Central memory CD4-positive, alpha-beta T cell (primary cell): ENCODE data around the gene ASB15.
"Not testable (repeated sequence)": the region's sequence is repeated elsewhere in the genome, so short reads cannot be mapped to it uniquely, and the experiment has no call there.

Source experiments
- DNase-seq: peaks from one replicate; pipeline ENCODE4 v3.0.0; 2022

Gene ASB15

GRCh38 chr7:123599766-123600165, 1.9 kb upstream of the ASB15 start:
- DNase-seq, result no peak

GRCh38 chr7:123600876-123601275, 745 bp upstream of the ASB15 start:
- no peak for DNase-seq

GRCh38 chr7:123602648-123603047, 1.0 kb downstream of the ASB15 start:
- no peak for DNase-seq

- no peak for DNase-seq
These were observed 3.1 kb downstream of the ASB15 start for GRCh38 chr7:123604739-123605138.

GRCh38 chr7:123607423-123607975, 5.9 kb downstream of the ASB15 start:
- no peak for DNase-seq

- no peak for DNase-seq
These were observed 7.6 kb downstream of the ASB15 start for GRCh38 chr7:123608991-123609882.

- DNase-seq, result no peak
These were observed 8.2 kb downstream of the ASB15 start for GRCh38 chr7:123609883-123610239.

GRCh38 chr7:123612024-123612423, 10.4 kb downstream of the ASB15 start:
- no peak for DNase-seq

GRCh38 chr7:123615344-123615743, 13.7 kb downstream of the ASB15 start:
- no peak for DNase-seq

GRCh38 chr7:123616223-123616622, 14.6 kb downstream of the ASB15 start:
- no peak for DNase-seq

GRCh38 chr7:123621707-123622106, 20.1 kb downstream of the ASB15 start:
- no peak for DNase-seq

GRCh38 chr7:123622660-123623386, 21.2 kb downstream of the ASB15 start:
- DNase-seq, result no peak

- peak; percentile 24 for DNase-seq
These were observed 23.0 kb downstream of the ASB15 start for GRCh38 chr7:123624527-123625183.

GRCh38 chr7:123625254-123625653, 23.6 kb downstream of the ASB15 start:
- no peak for DNase-seq

GRCh38 chr7:123627851-123628250, 26.2 kb downstream of the ASB15 start:
- DNase-seq, result no peak

- no peak for DNase-seq
These were observed 27.2 kb downstream of the ASB15 start for GRCh38 chr7:123628829-123629228.

GRCh38 chr7:123629281-123629680, 27.7 kb downstream of the ASB15 start:
- no peak for DNase-seq

GRCh38 chr7:123632808-123633207, 31.2 kb downstream of the ASB15 start:
- DNase-seq, result no peak

- DNase-seq, result no peak
These were observed 31.9 kb downstream of the ASB15 start for GRCh38 chr7:123633553-123633952.

GRCh38 chr7:123634011-123634573, 32.5 kb downstream of the ASB15 start:
- not testable (repeated sequence) for DNase-seq

- no peak for DNase-seq
These were observed 34.1 kb downstream of the ASB15 start for GRCh38 chr7:123635551-123636359.

GRCh38 chr7:123637203-123637602, 35.6 kb downstream of the ASB15 start:
- DNase-seq, result no peak
